AG10803 (cell line): ENCODE results near the gene GLIPR1.
A peak's percentile ranks its signal among the peaks of the same experiment; 100 is the strongest.
"Not testable (repeated sequence)": the region's sequence is repeated elsewhere in the genome, so short reads cannot be mapped to it uniquely, and the experiment has no call there.

ENCODE experiments used
- DNase-seq: peaks from one replicate; pipeline ENCODE4 v3.0.0; 2010; ENCODE audit warnings: low read depth
- H3K4me3 ChIP-seq: 2 replicates; pipeline ENCODE4 v1.5.1; 2011; ENCODE audit warnings: mild to moderate bottlenecking, low read length, control low read depth
- TF ChIP-seq, protein P1 (sequence below): conservative IDR thresholded peaks from 2 replicates; pipeline ENCODE4 v1.5.1; 2011; ENCODE audit warnings: mild to moderate bottlenecking, low read length, control low read depth, inconsistent platforms

GLIPR1 gene

DNA sequence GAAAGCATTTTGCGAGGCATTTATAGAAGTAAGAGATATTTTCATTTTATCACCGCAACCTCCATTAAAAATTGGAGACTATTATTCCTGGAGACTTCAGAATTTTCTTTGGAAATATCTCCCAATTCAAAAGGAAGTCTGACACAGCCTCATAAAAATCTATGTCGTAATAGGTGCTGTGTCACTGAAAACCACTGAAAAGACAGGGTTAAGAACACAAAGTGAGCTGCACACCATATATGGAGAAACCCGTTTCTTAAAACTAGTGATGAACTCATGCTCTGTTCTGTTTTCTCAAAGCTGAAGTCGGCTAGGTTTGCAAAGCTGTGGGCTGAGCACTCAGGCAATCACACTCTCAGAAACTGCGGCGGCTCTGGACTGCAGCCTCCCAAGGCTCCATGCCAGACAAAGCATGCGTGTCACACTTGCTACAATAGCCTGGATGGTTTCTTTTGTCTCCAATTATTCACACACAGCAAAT, at the start of gene GLIPR1:
GLIPR1 (plus strand) TSS at position 287 of the 481 bp plus-strand sequence; CDS start at position 413, 126 bp downstream.
- peak within 1 kb of the TSS; percentile 68 for H3K4me3 ChIP-seq
- DNase-seq, result peak; percentile 99
- TF ChIP-seq, protein P1, sequence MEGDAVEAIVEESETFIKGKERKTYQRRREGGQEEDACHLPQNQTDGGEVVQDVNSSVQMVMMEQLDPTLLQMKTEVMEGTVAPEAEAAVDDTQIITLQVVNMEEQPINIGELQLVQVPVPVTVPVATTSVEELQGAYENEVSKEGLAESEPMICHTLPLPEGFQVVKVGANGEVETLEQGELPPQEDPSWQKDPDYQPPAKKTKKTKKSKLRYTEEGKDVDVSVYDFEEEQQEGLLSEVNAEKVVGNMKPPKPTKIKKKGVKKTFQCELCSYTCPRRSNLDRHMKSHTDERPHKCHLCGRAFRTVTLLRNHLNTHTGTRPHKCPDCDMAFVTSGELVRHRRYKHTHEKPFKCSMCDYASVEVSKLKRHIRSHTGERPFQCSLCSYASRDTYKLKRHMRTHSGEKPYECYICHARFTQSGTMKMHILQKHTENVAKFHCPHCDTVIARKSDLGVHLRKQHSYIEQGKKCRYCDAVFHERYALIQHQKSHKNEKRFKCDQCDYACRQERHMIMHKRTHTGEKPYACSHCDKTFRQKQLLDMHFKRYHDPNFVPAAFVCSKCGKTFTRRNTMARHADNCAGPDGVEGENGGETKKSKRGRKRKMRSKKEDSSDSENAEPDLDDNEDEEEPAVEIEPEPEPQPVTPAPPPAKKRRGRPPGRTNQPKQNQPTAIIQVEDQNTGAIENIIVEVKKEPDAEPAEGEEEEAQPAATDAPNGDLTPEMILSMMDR, result no peak

DNA sequence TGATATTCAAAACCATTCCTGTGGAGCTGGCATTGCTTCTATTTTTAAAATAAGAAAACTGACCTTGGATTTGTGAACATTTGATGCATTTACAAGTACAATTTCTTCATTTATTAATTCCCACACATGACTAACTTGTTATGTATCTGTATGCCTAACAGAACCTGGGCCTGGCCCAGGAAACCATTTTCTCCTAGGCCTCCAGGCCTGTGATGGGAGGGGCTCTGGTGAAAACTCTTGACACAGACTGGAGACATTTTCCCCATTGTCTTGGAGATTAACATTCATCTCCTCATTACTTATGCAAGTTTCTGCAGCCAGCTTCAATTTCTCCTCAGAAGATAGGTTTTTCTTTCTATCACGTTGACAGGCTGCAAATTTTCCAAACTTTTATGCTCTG, 47.6 kb upstream of the GLIPR1 start:
- TF ChIP-seq, protein P1, result no peak
- DNase-seq, result peak; percentile 28
- no peak overlapping the region for H3K4me3 ChIP-seq

DNA sequence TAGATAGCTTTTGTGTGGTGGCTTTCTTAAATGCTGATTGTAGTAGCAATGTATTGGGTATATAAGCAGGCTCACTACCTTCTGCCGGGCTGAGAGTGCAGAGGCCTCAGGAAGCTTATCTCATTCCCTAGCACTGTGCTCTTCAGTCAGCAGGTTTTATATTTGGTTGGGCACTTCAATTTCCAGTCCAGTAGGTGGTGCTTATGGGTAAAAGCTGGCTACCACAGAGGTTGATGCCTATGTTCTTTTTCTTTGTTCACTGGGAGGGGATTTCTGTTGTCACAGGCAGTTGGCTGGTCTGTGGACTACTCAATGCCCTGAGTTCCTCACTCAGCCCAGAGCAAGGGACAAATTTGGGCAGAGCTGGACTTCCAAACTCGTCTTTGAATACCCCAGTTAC, 43.0 kb upstream of the GLIPR1 start:
- H3K4me3 ChIP-seq, result no peak overlapping the region
- TF ChIP-seq, protein P1, result peak; percentile 45
- DNase-seq, result peak; percentile 31

DNA sequence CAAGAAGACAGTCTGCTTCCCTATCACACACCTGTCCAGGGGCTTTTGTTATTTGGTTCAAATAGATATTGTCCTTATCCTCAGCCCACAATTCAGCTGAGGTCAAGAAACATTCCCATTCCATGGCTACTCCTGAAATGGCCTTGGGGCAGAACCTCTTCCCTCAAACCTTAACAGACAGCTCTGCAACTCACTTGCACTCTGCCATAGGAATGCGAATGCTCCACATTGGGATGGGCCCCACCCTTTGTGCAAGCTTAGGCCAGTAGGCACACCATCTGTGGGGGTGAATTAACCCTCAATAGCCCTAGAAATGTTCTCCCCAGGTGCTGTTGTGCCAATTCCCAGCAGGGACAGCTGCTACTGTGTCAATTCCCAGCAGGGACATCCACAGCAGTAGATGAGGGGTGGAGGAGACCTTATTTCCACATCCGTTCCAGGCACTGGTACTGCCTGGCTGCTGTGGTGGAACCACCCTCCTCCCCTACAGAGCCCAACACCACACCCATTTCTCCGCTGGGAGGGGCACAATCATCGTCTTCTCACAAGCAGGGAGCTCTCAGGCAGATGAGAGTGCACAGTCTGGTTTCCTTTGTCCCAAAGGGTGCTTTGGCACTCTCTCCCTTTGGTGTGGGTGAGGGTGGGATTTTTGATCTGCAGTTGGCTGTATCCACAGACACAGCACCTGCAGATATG, 42.3 kb upstream of the GLIPR1 start:
- TF ChIP-seq, protein P1, result no peak
- DNase-seq, result no peak
- H3K4me3 ChIP-seq, result no peak overlapping the region

DNA sequence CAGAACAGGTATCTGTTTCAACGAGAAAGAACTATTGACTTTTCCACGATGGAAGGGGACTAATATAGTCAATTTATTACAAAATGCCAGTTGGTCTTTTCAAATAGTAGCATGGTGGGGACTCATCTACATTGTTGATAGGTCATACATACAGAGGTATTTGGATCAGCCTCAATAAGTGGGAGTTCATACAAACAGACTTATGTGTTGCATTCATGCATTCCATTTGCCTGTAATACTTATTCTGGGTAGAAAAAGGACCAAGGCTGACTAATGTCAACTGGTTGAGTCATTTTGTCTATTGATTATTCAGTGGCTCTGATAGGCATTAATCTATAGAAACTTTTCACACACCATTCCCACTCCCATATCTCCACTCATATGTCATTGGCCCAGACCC, 41.5 kb upstream of the GLIPR1 start:
- no peak overlapping the region for H3K4me3 ChIP-seq
- TF ChIP-seq, protein P1, result no peak
- DNase-seq, result peak; percentile 48

DNA sequence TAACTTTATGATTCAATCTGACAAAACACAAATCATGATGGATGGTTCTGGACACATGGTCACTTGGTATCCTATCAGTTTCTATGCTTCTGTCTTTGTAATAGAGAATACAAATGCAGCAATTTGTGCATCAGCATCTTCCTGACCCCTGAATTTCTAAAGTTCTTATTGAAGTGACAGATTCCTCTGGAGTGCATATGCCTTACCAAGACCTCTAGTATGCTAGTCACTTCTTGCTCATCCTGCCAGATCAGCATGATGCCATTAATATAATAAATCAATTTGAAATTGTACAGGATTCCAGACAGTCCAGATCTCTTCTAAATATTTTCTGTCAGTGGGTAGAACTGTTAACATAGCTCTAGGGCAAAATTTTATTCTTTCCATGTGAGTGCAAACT, 40.6 kb upstream of the GLIPR1 start:
- peak; percentile 17 for DNase-seq
- no peak overlapping the region for H3K4me3 ChIP-seq
- TF ChIP-seq, protein P1, result no peak

DNA sequence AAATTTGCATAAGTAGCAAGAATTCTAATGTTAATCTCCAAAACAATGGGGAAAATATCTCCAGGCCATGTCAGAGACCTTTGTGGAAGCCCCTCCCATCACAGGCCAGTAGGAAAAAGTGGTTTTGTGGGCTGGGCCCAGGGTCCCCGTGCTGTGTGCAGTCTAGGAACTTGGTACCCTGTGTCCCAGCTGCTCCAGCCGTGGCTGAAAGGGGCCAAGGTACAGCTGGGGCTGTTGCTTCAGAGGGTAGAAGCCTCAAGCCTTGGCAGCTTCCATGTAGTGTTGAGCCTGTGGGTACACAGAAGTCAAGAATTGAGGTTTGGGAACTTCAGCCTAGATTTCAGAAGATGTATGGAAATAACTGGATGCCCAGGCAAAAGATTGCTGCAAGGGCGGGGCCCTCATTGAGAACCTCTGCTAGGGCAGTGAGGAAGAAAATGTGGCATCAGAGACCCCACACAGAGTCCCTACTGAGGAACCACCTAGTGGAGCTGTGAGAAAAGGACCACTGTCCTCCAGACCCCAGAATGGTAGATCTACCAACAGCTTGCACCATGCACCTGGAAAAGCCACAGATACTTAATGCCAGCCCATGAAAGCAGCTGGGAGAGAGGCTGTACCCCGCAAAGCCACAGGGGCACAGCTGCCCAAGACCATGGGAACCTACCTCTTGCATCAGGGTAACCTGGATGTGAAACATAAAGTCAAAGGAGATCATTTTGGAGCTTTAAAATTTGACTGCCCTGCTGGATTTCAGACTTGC, 38.7 kb upstream of the GLIPR1 start:
- not testable (repeated sequence) for DNase-seq, H3K4me3 ChIP-seq

DNA sequence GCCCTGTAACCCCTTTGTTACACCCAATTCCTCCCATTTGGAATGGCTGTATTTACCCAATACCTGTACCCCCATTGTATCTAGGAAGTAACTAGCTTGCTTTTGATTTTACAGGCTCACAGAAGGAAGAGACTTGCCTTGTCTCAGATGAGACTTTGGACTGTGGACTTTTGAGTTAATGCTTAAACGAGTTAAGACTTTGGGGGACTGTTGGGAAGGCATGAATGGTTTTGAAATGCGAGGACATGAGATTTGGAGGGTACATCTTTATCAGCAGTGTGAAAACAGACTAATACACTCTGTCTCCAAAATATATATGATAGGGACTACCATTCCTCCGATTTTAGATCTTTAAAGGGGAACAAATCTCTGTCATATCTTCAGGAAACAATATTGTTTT, 38.1 kb upstream of the GLIPR1 start:
- not testable (repeated sequence) for DNase-seq, H3K4me3 ChIP-seq
